Camera-type eye (tissue), 1 donor: ENCODE data around the gene CDC73. TPM values are rescaled to one million over a fixed set of nuclear protein-coding genes. Genes with fewer than 3 reads are reported as not detected.

Experiments
- total RNA-seq: library from RNA; depleted of rRNA; stranded (reverse); fragments of >200 nt; gene quantifications from one replicate; pipeline ENCODE4 v1.2.3, GENCODE V29; 2014

CDC73 gene
- total RNA-seq, result 60.9 TPM

GRCh38 chr1:193121616-193122593 is at the start of gene CDC73:
Gene CDC73, plus strand, starts transcription at chr1:193122031. Its CDS starts 170 bp downstream, at chr1:193122201.

GRCh38 chr1:193104907-193105820 is 16.7 kb upstream of the CDC73 start, which contains the start of gene GLRX2:
Gene GLRX2, minus strand, starts transcription at chr1:193105414. Its CDS starts 32 bp downstream, at chr1:193105382.

GRCh38 chr1:193185901-193186731 is 64.3 kb downstream of the CDC73 start, which contains the start of gene B3GALT2:
Gene B3GALT2, minus strand, starts transcription at chr1:193186613. Its CDS starts 5,051 bp downstream, at chr1:193181562.

Other genes starting within 250 kb of the CDC73 start
- 50.0 TPM for gene UCHL5, start 62.7 kb upstream of the CDC73 start, total RNA-seq
- 223 TPM for gene RO60, start 62.4 kb upstream of the CDC73 start, total RNA-seq
- 6.4 TPM for gene GLRX2, start 16.6 kb upstream of the CDC73 start, total RNA-seq
- 25.5 TPM for gene B3GALT2, start 64.6 kb downstream of the CDC73 start, total RNA-seq